AG04450 (cell line): ENCODE results near the gene CHCHD1. TPM values are rescaled to one million over a fixed set of nuclear protein-coding genes. Genes with fewer than 3 reads are reported as not detected.

ENCODE experiments used
- CTCF ChIA-PET: fragments of 300-600, 350-600 bp; formaldehyde crosslinking; extraction: SDS; loops from one replicate; lab custom pipeline; 2022; ENCODE audit warnings: antibody characterized with exemption, inconsistent platforms; lab: Charles Lee
- POLR2A ChIA-PET: fragments of 350-600 bp; formaldehyde crosslinking; extraction: SDS; loops from one replicate; lab custom pipeline; 2021; ENCODE audit warnings: antibody characterized with exemption, inconsistent platforms; lab: Yijun Ruan, JAX
- DNase-seq: peaks from one replicate; pipeline ENCODE4 v3.0.0-alpha.2; 2011; ENCODE audit warnings: low read depth, low spot score
- H3K27ac ChIP-seq: one replicate; pipeline ENCODE4 v1.5.1; 2012; ENCODE audit warnings: low read depth, low read length, control low read depth
- H3K27me3 ChIP-seq: one replicate; pipeline ENCODE4 v1.6.0; 2012; ENCODE audit warnings: low read length; ENCODE audit not compliant: control insufficient read depth, insufficient read depth
- H3K4me3 ChIP-seq: 2 replicates; pipeline ENCODE4 v1.5.1; 2011; ENCODE audit warnings: mild to moderate bottlenecking, low read depth, low read length, control low read depth
- H3K9me3 ChIP-seq: 2 replicates; pipeline ENCODE4 v1.5.1; 2012; ENCODE audit warnings: low read length; ENCODE audit not compliant: control insufficient read depth, insufficient read depth
- CTCF ChIP-seq: IDR thresholded peaks from 2 replicates; pipeline ENCODE4 v1.5.1; 2011; ENCODE audit warnings: low read depth, low read length, control low read depth, inconsistent platforms
- polyA plus RNA-seq: library from polyadenylated mRNA; depleted of rRNA; stranded (reverse); fragments of >200 nt; gene quantifications from 2 replicates; pipeline ENCODE4 v1.2.3, GENCODE V29; 2011

Gene CHCHD1
- polyA plus RNA-seq, 1 experiment = 45.4 TPM

GRCh38 chr10:73768881-73769280, 13.0 kb upstream of the CHCHD1 start:
- POLR2A ChIA-PET = no interaction called here
- CTCF ChIA-PET = no interaction called here
- Histone ChIP-seq H3K27me3 (no peaks in the 10 kb centered on the region), H3K4me3 (no peak overlapping the region), H3K27ac (no peak overlapping the region), H3K9me3 (no peaks in the 10 kb centered on the region; the same call in 1 of the 2 replicates)
- no peak for DNase-seq
- TF ChIP-seq CTCF = no peak

- DNase-seq = no peak
- POLR2A ChIA-PET = no interaction called here
- TF ChIP-seq CTCF = no peak
- Histone ChIP-seq H3K9me3 (no peaks in the 10 kb centered on the region; the same call in 1 of the 2 replicates), H3K4me3 (no peak overlapping the region), H3K27ac (no peak overlapping the region), H3K27me3 (no peaks in the 10 kb centered on the region)
- CTCF ChIA-PET = no interaction called here
Observed at GRCh38 chr10:73769396-73769795, 12.5 kb upstream of the CHCHD1 start.

GRCh38 chr10:73771722-73772280, 10.0 kb upstream of the CHCHD1 start:
- Histone ChIP-seq H3K27me3 (no peaks in the 10 kb centered on the region), H3K4me3 (peak overlapping the region; percentile 80), H3K27ac (peak overlapping the region; percentile 87), H3K9me3 (no peaks in the 10 kb centered on the region; the same call in 1 of the 2 replicates)
- peak; percentile 36 for DNase-seq
- no peak for TF ChIP-seq CTCF
- POLR2A ChIA-PET = interaction anchor here (0.6 to 3.1 kb wide), 5 partner anchors 9 to 310 kb away, joined by 3 to 28 read pairs (median 10); partner anchors contain the start of genes CHCHD1, SEC24C and ZSWIM8
- CTCF ChIA-PET = no interaction called here

GRCh38 chr10:73772281-73773151, 9.3 kb upstream of the CHCHD1 start:
- ChIA-PET CTCF (interaction anchor here (1.3 kb wide), 1 partner anchor 168 kb away, joined by 3 read pairs; no protein-coding TSS in a partner anchor), POLR2A (interaction anchor here (0.6 to 3.1 kb wide), 6 partner anchors 9 to 309 kb away, joined by 3 to 28 read pairs (median 8); partner anchors contain the start of genes CHCHD1, SEC24C and ZSWIM8)
- Histone ChIP-seq H3K4me3 (peak overlapping the region; percentile 80), H3K27me3 (no peaks in the 10 kb centered on the region), H3K27ac (peak overlapping the region; percentile 87), H3K9me3 (no peaks in the 10 kb centered on the region; the same call in 1 of the 2 replicates)
- no peak for TF ChIP-seq CTCF
- DNase-seq = peak; percentile 48
